A549 (cell line): ENCODE data around the gene C19orf81.
A peak's percentile ranks its signal among the peaks of the same experiment; 100 is the strongest.

Experiments used
- BHLHE40 ChIP-seq: IDR thresholded peaks from 2 replicates; pipeline ENCODE4 v1.6.1; 2012; ENCODE audit warnings: low read depth, low read length, inconsistent platforms
- CEBPB ChIP-seq, 2 experiments: fragments of >200 bp in 1 of 2; sonication (Bioruptor Twin) in 1 of 2; formaldehyde crosslinking in 1 of 2; IDR thresholded peaks; 2 replicates each; pipeline ENCODE4 v1.6.1; 2012 to 2016
- HDAC2 ChIP-seq: fragments of 200-600 bp; sonication (generic); IDR thresholded peaks from 2 replicates; pipeline ENCODE4 v1.6.1; 2016
- MAX ChIP-seq: IDR thresholded peaks from 2 replicates; pipeline ENCODE4 v1.6.1; 2012
- POLR2A ChIP-seq: IDR thresholded peaks from 2 replicates; pipeline ENCODE4 v1.6.1; 2012; ENCODE audit warnings: mild to moderate bottlenecking, low read length
- TF ChIP-seq, protein P1 (sequence below): fragments of >200 bp; sonication (Bioruptor Twin); formaldehyde crosslinking; IDR thresholded peaks from 3 replicates; pipeline ENCODE4 v1.5.1; 2016
- TF ChIP-seq, protein P2 (sequence below): fragments of 200-600 bp; sonication (generic); IDR thresholded peaks from 2 replicates; pipeline ENCODE4 v1.6.1; 2016; ENCODE audit warnings: antibody characterized with exemption, mild to moderate bottlenecking, moderate library complexity
- TF ChIP-seq, protein P3 (sequence below): fragments of 250-450 bp; sonication (Bioruptor Pico); IDR thresholded peaks from 2 replicates; pipeline ENCODE4 v1.5.0; 2021; ENCODE audit warnings: mild to moderate bottlenecking, moderate library complexity, borderline replicate concordance
- TF ChIP-seq, protein P4 (sequence below): fragments of 450-650 bp; IDR thresholded peaks from 2 replicates; pipeline ENCODE4 v1.6.1; 2014; ENCODE audit warnings: antibody characterized with exemption

GRCh38 chr19:50657222-50657669 lies 8.0 kb downstream of the C19orf81 start:
- TF ChIP-seq CEBPB (IDR thresholded peaks at IDR 0.05) (no peak), POLR2A (no peak), MAX (no peak), HDAC2 (no peak), BHLHE40 (no peak)
- TF ChIP-seq, protein P1, sequence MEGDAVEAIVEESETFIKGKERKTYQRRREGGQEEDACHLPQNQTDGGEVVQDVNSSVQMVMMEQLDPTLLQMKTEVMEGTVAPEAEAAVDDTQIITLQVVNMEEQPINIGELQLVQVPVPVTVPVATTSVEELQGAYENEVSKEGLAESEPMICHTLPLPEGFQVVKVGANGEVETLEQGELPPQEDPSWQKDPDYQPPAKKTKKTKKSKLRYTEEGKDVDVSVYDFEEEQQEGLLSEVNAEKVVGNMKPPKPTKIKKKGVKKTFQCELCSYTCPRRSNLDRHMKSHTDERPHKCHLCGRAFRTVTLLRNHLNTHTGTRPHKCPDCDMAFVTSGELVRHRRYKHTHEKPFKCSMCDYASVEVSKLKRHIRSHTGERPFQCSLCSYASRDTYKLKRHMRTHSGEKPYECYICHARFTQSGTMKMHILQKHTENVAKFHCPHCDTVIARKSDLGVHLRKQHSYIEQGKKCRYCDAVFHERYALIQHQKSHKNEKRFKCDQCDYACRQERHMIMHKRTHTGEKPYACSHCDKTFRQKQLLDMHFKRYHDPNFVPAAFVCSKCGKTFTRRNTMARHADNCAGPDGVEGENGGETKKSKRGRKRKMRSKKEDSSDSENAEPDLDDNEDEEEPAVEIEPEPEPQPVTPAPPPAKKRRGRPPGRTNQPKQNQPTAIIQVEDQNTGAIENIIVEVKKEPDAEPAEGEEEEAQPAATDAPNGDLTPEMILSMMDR = no peak
- TF ChIP-seq, protein P2, sequence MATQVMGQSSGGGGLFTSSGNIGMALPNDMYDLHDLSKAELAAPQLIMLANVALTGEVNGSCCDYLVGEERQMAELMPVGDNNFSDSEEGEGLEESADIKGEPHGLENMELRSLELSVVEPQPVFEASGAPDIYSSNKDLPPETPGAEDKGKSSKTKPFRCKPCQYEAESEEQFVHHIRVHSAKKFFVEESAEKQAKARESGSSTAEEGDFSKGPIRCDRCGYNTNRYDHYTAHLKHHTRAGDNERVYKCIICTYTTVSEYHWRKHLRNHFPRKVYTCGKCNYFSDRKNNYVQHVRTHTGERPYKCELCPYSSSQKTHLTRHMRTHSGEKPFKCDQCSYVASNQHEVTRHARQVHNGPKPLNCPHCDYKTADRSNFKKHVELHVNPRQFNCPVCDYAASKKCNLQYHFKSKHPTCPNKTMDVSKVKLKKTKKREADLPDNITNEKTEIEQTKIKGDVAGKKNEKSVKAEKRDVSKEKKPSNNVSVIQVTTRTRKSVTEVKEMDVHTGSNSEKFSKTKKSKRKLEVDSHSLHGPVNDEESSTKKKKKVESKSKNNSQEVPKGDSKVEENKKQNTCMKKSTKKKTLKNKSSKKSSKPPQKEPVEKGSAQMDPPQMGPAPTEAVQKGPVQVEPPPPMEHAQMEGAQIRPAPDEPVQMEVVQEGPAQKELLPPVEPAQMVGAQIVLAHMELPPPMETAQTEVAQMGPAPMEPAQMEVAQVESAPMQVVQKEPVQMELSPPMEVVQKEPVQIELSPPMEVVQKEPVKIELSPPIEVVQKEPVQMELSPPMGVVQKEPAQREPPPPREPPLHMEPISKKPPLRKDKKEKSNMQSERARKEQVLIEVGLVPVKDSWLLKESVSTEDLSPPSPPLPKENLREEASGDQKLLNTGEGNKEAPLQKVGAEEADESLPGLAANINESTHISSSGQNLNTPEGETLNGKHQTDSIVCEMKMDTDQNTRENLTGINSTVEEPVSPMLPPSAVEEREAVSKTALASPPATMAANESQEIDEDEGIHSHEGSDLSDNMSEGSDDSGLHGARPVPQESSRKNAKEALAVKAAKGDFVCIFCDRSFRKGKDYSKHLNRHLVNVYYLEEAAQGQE = no peak
- TF ChIP-seq, protein P3, sequence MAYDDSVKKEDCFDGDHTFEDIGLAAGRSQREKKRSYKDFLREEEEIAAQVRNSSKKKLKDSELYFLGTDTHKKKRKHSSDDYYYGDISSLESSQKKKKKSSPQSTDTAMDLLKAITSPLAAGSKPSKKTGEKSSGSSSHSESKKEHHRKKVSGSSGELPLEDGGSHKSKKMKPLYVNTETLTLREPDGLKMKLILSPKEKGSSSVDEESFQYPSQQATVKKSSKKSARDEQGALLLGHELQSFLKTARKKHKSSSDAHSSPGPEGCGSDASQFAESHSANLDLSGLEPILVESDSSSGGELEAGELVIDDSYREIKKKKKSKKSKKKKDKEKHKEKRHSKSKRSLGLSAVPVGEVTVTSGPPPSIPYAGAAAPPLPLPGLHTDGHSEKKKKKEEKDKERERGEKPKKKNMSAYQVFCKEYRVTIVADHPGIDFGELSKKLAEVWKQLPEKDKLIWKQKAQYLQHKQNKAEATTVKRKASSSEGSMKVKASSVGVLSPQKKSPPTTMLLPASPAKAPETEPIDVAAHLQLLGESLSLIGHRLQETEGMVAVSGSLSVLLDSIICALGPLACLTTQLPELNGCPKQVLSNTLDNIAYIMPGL (CRISPR knock-in tag) = no peak
- TF ChIP-seq, protein P4, sequence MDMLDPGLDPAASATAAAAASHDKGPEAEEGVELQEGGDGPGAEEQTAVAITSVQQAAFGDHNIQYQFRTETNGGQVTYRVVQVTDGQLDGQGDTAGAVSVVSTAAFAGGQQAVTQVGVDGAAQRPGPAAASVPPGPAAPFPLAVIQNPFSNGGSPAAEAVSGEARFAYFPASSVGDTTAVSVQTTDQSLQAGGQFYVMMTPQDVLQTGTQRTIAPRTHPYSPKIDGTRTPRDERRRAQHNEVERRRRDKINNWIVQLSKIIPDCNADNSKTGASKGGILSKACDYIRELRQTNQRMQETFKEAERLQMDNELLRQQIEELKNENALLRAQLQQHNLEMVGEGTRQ = peak; percentile 56
